Panc1 (cell line): ENCODE measurements around the gene SLC22A5. TPM values are rescaled to one million over a fixed set of nuclear protein-coding genes. Genes with fewer than 3 reads are reported as not detected.

Source experiments
- ATAC-seq: fragments of 200-7000 bp; cut with Tn5 transposase; 2 replicates; pipeline ENCODE4 v1.9.1; 2020; ENCODE audit warnings: mild to moderate bottlenecking, moderate library complexity
- BruUV-seq: library from RNA; stranded (reverse); fragments of 400-500 nt; replicated peaks from 2 replicates; lab custom pipeline; 2021; lab: Mats Ljungman, UMichigan
- CTCF ChIA-PET: fragments of 300-600 bp; sonication (Branson Sonifier 250); formaldehyde crosslinking; loops from one replicate; lab custom pipeline; 2022; ENCODE audit warnings: antibody characterized with exemption; lab: Charles Lee
- POLR2A ChIA-PET: fragments of 300-600 bp; sonication (Branson Sonifier 250); formaldehyde crosslinking; loops from one replicate; lab custom pipeline; 2022; ENCODE audit warnings: antibody characterized with exemption; lab: Charles Lee
- DNase-seq: peaks from one replicate; pipeline ENCODE4 v3.0.0-alpha.2; 2010; ENCODE audit warnings: low read depth, low spot score
- H3K27ac ChIP-seq: 2 replicates; pipeline ENCODE4 v1.5.1; 2011; ENCODE audit warnings: mild to moderate bottlenecking, low read length, inconsistent platforms
- H3K27me3 ChIP-seq: fragments of 200-500 bp; sonication (Bioruptor generic); 2 replicates; pipeline ENCODE4 v1.6.0; 2014; ENCODE audit warnings: low read length, inconsistent platforms; ENCODE audit not compliant: control insufficient read depth, insufficient read depth
- H3K36me3 ChIP-seq: fragments of 200-500 bp; sonication (Bioruptor generic); 2 replicates; pipeline ENCODE4 v1.5.1; 2014; ENCODE audit warnings: inconsistent platforms, mild to moderate bottlenecking, low read length, moderate library complexity; ENCODE audit not compliant: control insufficient read depth, insufficient read depth
- H3K4me1 ChIP-seq: 2 replicates; pipeline ENCODE4 v1.5.1; 2011; ENCODE audit warnings: inconsistent platforms, mild to moderate bottlenecking, low read length, moderate library complexity; ENCODE audit not compliant: control insufficient read depth, insufficient read depth
- H3K4me3 ChIP-seq, 2 experiments: 2 replicates each; pipeline ENCODE4 v1.5.1; 2011 to 2012; ENCODE audit warnings: low read depth in 2 of 2, low read length in 2 of 2, mild to moderate bottlenecking in 2 of 2, inconsistent platforms in 1 of 2, moderate library complexity in 1 of 2
- H3K9me3 ChIP-seq: fragments of 200-500 bp; sonication (Bioruptor generic); 2 replicates; pipeline ENCODE4 v1.5.1; 2014; ENCODE audit warnings: low read depth, mild to moderate bottlenecking, inconsistent platforms, low read length, moderate library complexity; ENCODE audit not compliant: control insufficient read depth, insufficient read depth
- POLR2AphosphoS5 ChIP-seq: IDR thresholded peaks from 2 replicates; pipeline ENCODE4 v1.6.1; 2012; ENCODE audit warnings: mild to moderate bottlenecking, low read depth, low read length, moderate library complexity
- SIN3A ChIP-seq: IDR thresholded peaks from 2 replicates; pipeline ENCODE4 v1.6.1; 2012; ENCODE audit warnings: low read depth, mild to moderate bottlenecking, low read length, moderate library complexity, borderline replicate concordance; ENCODE audit not compliant: insufficient read depth
- TCF7L2 ChIP-seq: IDR thresholded peaks from 2 replicates; pipeline ENCODE4 v1.6.1; 2011; ENCODE audit warnings: mild to moderate bottlenecking, low read depth, low read length, inconsistent platforms
- in situ Hi-C: cut with HindIII; loops from 2 replicates; pipeline ENCODE4 v1.10.0; 2016; ENCODE audit warnings: low sequenced_read_pairs, low pct_unique_long_range_greater_than_20kb
- intact Hi-C: fragments of 100-400 bp; cut with micrococcal nuclease; formaldehyde crosslinking; loops from one replicate; pipeline ENCODE4 v1.10.0; 2022; ENCODE audit not compliant: unreplicated experiment
- total RNA-seq: library from RNA; stranded (reverse); gene quantifications from one replicate; pipeline ENCODE4 v1.2.1, GENCODE V29; 2021; ENCODE audit not compliant: unreplicated experiment
- TF ChIP-seq, protein P1 (sequence below): fragments of 450-650 bp; IDR thresholded peaks from 2 replicates; pipeline ENCODE4 v1.5.1; 2017; ENCODE audit warnings: mild to moderate bottlenecking
- TF ChIP-seq, protein P2 (sequence below), 2 experiments: IDR thresholded peaks; 2 replicates each; pipeline ENCODE4 v1.6.1; 2011 to 2012; ENCODE audit warnings: low read depth in 2 of 2, control low read depth in 1 of 2, low read length in 1 of 2, mild to moderate bottlenecking in 1 of 2, moderate library complexity in 1 of 2; ENCODE audit not compliant: insufficient read depth in 1 of 2

Gene SLC22A5
- total RNA-seq, 1 experiment from 2014 or later, result 9.5 TPM

DNA sequence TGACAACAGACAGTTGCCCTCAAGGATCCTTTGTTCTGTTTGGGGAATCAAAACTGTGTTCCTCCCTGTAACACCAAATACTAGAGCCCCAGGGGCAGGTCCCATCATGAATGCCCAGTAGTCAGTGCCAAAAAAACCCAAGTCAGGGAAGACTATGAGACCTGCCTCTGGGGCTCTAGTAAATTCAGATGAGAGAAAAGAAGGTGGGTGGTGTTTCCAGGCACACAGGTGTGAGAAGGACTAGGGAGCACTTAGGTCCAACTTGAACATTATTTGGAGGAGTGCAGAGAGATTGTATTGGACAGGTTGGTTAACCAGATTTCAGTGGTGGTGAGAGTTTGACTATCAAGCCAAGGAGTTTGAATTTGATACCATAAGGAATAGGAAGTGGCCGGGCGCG is 52.0 kb downstream of the SLC22A5 start:
- Histone ChIP-seq H3K4me1 (peaks cover 44% of the 10 kb centered on the region), H3K9me3 (no peaks in the 10 kb centered on the region), H3K27ac (no peak overlapping the region; the same call in 1 of the 2 replicates), H3K27me3 (no peaks in the 10 kb centered on the region), H3K4me3 (no peak overlapping the region), H3K36me3 (no peaks in the 10 kb centered on the region)
- in situ Hi-C loops, result no loop called here
- intact Hi-C loops, result no loop called here
- ChIA-PET CTCF (no interaction called here), POLR2A (no interaction called here)
- TF ChIP-seq POLR2AphosphoS5 (no peak), SIN3A (no peak), TCF7L2 (no peak)
- TF ChIP-seq, protein P1, sequence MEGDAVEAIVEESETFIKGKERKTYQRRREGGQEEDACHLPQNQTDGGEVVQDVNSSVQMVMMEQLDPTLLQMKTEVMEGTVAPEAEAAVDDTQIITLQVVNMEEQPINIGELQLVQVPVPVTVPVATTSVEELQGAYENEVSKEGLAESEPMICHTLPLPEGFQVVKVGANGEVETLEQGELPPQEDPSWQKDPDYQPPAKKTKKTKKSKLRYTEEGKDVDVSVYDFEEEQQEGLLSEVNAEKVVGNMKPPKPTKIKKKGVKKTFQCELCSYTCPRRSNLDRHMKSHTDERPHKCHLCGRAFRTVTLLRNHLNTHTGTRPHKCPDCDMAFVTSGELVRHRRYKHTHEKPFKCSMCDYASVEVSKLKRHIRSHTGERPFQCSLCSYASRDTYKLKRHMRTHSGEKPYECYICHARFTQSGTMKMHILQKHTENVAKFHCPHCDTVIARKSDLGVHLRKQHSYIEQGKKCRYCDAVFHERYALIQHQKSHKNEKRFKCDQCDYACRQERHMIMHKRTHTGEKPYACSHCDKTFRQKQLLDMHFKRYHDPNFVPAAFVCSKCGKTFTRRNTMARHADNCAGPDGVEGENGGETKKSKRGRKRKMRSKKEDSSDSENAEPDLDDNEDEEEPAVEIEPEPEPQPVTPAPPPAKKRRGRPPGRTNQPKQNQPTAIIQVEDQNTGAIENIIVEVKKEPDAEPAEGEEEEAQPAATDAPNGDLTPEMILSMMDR, result no peak
- TF ChIP-seq, protein P2, sequence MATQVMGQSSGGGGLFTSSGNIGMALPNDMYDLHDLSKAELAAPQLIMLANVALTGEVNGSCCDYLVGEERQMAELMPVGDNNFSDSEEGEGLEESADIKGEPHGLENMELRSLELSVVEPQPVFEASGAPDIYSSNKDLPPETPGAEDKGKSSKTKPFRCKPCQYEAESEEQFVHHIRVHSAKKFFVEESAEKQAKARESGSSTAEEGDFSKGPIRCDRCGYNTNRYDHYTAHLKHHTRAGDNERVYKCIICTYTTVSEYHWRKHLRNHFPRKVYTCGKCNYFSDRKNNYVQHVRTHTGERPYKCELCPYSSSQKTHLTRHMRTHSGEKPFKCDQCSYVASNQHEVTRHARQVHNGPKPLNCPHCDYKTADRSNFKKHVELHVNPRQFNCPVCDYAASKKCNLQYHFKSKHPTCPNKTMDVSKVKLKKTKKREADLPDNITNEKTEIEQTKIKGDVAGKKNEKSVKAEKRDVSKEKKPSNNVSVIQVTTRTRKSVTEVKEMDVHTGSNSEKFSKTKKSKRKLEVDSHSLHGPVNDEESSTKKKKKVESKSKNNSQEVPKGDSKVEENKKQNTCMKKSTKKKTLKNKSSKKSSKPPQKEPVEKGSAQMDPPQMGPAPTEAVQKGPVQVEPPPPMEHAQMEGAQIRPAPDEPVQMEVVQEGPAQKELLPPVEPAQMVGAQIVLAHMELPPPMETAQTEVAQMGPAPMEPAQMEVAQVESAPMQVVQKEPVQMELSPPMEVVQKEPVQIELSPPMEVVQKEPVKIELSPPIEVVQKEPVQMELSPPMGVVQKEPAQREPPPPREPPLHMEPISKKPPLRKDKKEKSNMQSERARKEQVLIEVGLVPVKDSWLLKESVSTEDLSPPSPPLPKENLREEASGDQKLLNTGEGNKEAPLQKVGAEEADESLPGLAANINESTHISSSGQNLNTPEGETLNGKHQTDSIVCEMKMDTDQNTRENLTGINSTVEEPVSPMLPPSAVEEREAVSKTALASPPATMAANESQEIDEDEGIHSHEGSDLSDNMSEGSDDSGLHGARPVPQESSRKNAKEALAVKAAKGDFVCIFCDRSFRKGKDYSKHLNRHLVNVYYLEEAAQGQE (IDR thresholded peaks at IDR 0.05; ENCODE audit: insufficient read depth in 1 of 2, low read depth in 2 of 2, low read length in 1 of 2), result no peak
- DNase-seq (no peak), ATAC-seq (no peak)
- no TSS peak for BruUV-seq

DNA sequence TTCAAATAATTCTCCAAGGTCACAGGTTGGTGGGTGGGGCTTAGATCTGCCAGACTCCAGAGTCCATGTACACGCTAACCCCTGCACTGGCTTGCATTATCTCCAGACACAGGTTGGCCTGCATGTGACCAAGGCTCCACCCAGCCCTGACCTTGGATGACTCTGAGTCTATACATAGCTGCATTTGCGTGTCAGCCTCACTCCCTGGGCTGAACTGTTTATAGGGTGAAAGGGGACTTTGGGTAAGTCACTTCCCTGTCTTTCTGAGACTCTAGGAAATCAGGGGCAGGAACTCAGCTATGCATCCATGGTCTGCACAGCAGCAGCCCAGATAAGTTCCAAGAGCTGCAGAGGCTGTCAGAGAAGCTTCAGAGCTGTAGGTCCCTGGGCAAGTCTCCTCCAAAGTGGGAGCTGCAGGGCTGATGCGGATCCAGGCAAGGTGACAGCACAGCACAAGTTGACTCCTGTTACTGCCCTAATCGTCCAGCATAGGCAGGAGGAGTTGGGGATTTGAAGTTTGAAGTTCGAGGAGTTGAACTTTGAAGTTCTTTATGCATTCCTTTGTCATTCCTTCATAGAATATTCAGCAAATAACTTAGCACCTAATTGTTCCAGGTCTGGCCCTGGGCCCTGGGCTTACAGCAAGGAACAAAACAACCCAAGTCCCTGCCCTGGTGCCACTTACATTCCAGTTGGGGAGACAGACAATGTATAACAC is 53.4 kb downstream of the SLC22A5 start:
- ATAC-seq (peak; percentile 28; the same call in 1 of the 2 replicates), DNase-seq (no peak)
- intact Hi-C loops (no loop called here), in situ Hi-C loops (no loop called here)
- TF ChIP-seq, protein P1, result no peak
- TF ChIP-seq SIN3A (no peak), POLR2AphosphoS5 (no peak), TCF7L2 (no peak)
- TF ChIP-seq, protein P2 (IDR thresholded peaks at IDR 0.05; ENCODE audit: insufficient read depth in 1 of 2, low read depth in 2 of 2, low read length in 1 of 2), result no peak
- peaks cover 48% of the 10 kb centered on the region for H3K4me1 ChIP-seq
- no peaks in the 10 kb centered on the region for H3K9me3 ChIP-seq
- H3K36me3 ChIP-seq, result no peaks in the 10 kb centered on the region
- no peak overlapping the region for H3K4me3 ChIP-seq
- no TSS peak for BruUV-seq
- ChIA-PET CTCF (interaction anchor here (0.5 to 0.9 kb wide), 2 partner anchors 74 to 76 kb away, joined by 3 to 7 read pairs; no protein-coding TSS in a partner anchor), POLR2A (no interaction called here)
- 0 out of 2 replicates have a peak overlapping the region, but pooled peaks have one; percentile 44 for H3K27ac ChIP-seq
- no peaks in the 10 kb centered on the region for H3K27me3 ChIP-seq
